MM.1S (cell line): ENCODE results near the gene TFAP2D.

Experiments used
- DNase-seq: peaks from one replicate; pipeline ENCODE4 v3.0.0-alpha.2; 2015
- H2AFZ ChIP-seq: fragments of 300-600 bp; sonication (generic); 2 replicates; pipeline ENCODE4 v1.6.0; 2016; ENCODE audit warnings: antibody characterized with exemption, low read length
- H3F3A ChIP-seq: fragments of 300-600 bp; sonication (generic); 2 replicates; pipeline ENCODE4 v1.6.1; 2016; ENCODE audit warnings: mild to moderate bottlenecking, antibody characterized with exemption, low read length, moderate library complexity, mixed read lengths; ENCODE audit not compliant: insufficient read depth
- H3K27ac ChIP-seq: fragments of 300-600 bp; sonication (generic); 2 replicates; pipeline ENCODE4 v1.5.1; 2016; ENCODE audit warnings: mild to moderate bottlenecking, low read length
- H3K27me3 ChIP-seq: fragments of 300-600 bp; sonication (generic); replicated peaks from 2 replicates; pipeline ENCODE4 v1.6.0; 2016; ENCODE audit warnings: low read length; ENCODE audit not compliant: insufficient read depth
- H3K36me3 ChIP-seq: fragments of 300-600 bp; sonication (generic); replicated peaks from 2 replicates; pipeline ENCODE4 v1.6.1; 2016; ENCODE audit warnings: mild to moderate bottlenecking, low read length, mixed read lengths; ENCODE audit not compliant: insufficient read depth
- H3K4me1 ChIP-seq: fragments of 300-600 bp; sonication (generic); 2 replicates; pipeline ENCODE4 v1.6.1; 2016; ENCODE audit warnings: low read length, mixed read lengths
- H3K4me2 ChIP-seq: fragments of 300-600 bp; sonication (generic); 2 replicates; pipeline ENCODE4 v1.6.0; 2016; ENCODE audit warnings: low read depth, low read length
- H3K4me3 ChIP-seq: fragments of 300-600 bp; sonication (generic); 2 replicates; pipeline ENCODE4 v1.5.1; 2016; ENCODE audit warnings: low read length, mixed read lengths
- H3K79me2 ChIP-seq: fragments of 300-600 bp; sonication (generic); 2 replicates; pipeline ENCODE4 v1.6.1; 2016; ENCODE audit warnings: mixed run types, low read length, mixed read lengths
- H3K9ac ChIP-seq: fragments of 300-600 bp; sonication (generic); 2 replicates; pipeline ENCODE4 v1.6.1; 2016; ENCODE audit warnings: low read length, mixed read lengths
- H3K9me2 ChIP-seq: fragments of 300-600 bp; sonication (generic); replicated peaks from 2 replicates; pipeline ENCODE4 v1.6.1; 2016; ENCODE audit warnings: mild to moderate bottlenecking, low read length, mixed read lengths; ENCODE audit not compliant: insufficient read depth
- H3K9me3 ChIP-seq: fragments of 300-600 bp; sonication (generic); replicated peaks from 2 replicates; pipeline ENCODE4 v1.6.1; 2016; ENCODE audit warnings: mild to moderate bottlenecking, low read length, mixed read lengths; ENCODE audit not compliant: insufficient read depth
- H4K20me1 ChIP-seq: fragments of 300-600 bp; sonication (generic); 2 replicates; pipeline ENCODE4 v1.6.1; 2016; ENCODE audit warnings: mild to moderate bottlenecking, low read length, moderate library complexity, mixed read lengths; ENCODE audit not compliant: insufficient read depth
- EZH2 ChIP-seq: fragments of 300-600 bp; sonication (generic); optimal IDR thresholded peaks from 2 replicates; pipeline ENCODE3; 2017; ENCODE audit warnings: low read depth, mild to moderate bottlenecking, antibody characterized with exemption, low read length, mixed read lengths
- EZH2phosphoT487 ChIP-seq: fragments of 300-600 bp; sonication (generic); IDR thresholded peaks from 2 replicates; pipeline ENCODE4 v1.6.1; 2018; ENCODE audit warnings: antibody characterized with exemption, low read length
- TF ChIP-seq, protein P1 (sequence below): fragments of 300-600 bp; sonication (generic); IDR thresholded peaks from 2 replicates; pipeline ENCODE4 v1.5.1; 2016; ENCODE audit warnings: antibody characterized with exemption, low read length, mixed read lengths

The TFAP2D gene

DNA sequence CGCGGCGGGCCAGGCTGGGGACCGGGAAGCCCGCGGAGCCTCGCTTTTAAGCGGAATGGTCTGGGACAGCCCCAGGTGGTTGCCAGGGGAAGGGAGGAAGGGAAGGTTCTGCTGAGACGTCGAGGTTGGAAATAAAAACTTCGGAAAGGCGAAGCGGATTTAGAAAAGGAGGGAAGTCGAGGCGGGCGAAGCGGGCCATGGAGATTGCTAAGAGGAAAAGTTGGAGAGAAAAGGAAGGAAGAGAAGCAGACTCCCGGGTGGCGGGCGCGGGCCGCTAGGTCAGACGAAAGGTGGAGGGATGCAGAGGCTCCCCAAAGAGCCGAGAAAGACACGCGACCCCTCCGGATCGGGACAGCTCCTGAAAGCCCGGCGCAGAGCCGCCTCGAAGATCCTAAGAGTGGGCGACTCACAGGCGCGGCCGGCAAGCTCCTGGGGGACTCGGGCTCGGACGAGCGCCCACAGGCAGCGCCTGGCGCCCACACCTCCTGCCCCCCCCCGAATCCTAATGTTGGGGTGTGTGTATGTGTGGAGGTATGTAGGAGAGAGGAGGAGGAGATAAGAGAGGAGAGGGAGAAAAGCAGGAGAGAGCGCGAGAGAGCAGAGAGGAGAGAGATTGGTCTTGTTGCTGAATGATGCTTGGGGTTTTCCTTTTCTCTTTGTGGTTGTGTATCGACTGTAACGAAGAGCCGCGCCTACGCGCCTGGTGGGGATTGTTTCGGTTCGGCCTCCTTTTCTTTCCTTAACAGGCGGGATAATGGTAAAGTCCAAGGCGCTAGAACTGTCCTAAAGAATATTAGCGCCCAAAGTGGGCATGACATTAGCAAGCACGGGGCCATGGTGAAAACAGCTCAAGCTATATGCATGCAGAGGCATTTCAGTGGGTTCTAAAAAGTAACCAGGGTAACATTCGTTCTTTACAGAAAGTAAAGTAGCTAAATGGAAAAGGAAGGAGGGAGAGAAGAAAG, 106.9 kb downstream of the TFAP2D start:
- H3K36me3 ChIP-seq, result no peaks in the 10 kb centered on the region
- H3K4me3 ChIP-seq, result no peak overlapping the region
- peaks cover 5% of the 10 kb centered on the region; the same call in 1 of the 2 replicates for H3K27me3 ChIP-seq
- H2AFZ ChIP-seq, result no peak overlapping the region
- no peaks in the 10 kb centered on the region for H3K4me1 ChIP-seq
- no peak overlapping the region for H3K9ac ChIP-seq
- no peak for DNase-seq
- H3K9me2 ChIP-seq, result no peaks in the 10 kb centered on the region
- no peak overlapping the region for H3K4me2 ChIP-seq
- no peaks in the 10 kb centered on the region for H3K79me2 ChIP-seq
- H3K9me3 ChIP-seq, result no peaks in the 10 kb centered on the region
- no peaks in the 10 kb centered on the region for H4K20me1 ChIP-seq
- no peak overlapping the region for H3K27ac ChIP-seq
- H3F3A ChIP-seq, result no peaks in the 10 kb centered on the region; the same call in 1 of the 2 replicates
- TF ChIP-seq EZH2phosphoT487 (no peak), EZH2 (no peak)
- TF ChIP-seq, protein P1, sequence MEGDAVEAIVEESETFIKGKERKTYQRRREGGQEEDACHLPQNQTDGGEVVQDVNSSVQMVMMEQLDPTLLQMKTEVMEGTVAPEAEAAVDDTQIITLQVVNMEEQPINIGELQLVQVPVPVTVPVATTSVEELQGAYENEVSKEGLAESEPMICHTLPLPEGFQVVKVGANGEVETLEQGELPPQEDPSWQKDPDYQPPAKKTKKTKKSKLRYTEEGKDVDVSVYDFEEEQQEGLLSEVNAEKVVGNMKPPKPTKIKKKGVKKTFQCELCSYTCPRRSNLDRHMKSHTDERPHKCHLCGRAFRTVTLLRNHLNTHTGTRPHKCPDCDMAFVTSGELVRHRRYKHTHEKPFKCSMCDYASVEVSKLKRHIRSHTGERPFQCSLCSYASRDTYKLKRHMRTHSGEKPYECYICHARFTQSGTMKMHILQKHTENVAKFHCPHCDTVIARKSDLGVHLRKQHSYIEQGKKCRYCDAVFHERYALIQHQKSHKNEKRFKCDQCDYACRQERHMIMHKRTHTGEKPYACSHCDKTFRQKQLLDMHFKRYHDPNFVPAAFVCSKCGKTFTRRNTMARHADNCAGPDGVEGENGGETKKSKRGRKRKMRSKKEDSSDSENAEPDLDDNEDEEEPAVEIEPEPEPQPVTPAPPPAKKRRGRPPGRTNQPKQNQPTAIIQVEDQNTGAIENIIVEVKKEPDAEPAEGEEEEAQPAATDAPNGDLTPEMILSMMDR, result no peak

DNA sequence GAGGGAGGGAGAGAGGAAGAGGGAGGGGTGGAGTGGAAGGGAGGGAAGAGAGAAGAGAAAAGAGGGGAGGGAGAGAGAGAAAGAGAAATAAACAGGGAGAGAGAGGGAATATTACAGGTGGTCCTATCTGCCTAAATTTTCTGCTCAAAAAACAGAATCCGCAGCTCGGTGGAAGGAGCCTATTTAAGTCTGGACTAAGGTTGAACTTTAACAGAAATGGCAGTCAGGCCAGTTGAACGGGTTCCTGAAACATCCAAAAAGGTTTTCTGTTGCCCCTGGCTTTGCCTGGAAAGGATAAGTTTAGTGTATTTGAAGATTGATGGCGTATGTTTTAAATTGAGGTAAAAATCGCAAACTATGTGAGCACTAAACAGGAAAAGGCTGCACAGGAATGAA, 107.5 kb downstream of the TFAP2D start:
- Histone ChIP-seq H4K20me1 (no peaks in the 10 kb centered on the region), H3K4me2 (no peak overlapping the region), H3K27me3 (peaks cover 5% of the 10 kb centered on the region; the same call in 1 of the 2 replicates), H3K9ac (no peak overlapping the region), H3K4me1 (no peaks in the 10 kb centered on the region), H3K4me3 (no peak overlapping the region), H3K27ac (no peak overlapping the region), H3K9me2 (no peaks in the 10 kb centered on the region), H3K36me3 (no peaks in the 10 kb centered on the region), H3F3A (no peaks in the 10 kb centered on the region), H3K79me2 (no peaks in the 10 kb centered on the region), H2AFZ (no peak overlapping the region), H3K9me3 (no peaks in the 10 kb centered on the region)
- DNase-seq, result no peak
- no peak for TF ChIP-seq EZH2phosphoT487
- TF ChIP-seq EZH2, result no peak
- TF ChIP-seq, protein P1, result no peak

DNA sequence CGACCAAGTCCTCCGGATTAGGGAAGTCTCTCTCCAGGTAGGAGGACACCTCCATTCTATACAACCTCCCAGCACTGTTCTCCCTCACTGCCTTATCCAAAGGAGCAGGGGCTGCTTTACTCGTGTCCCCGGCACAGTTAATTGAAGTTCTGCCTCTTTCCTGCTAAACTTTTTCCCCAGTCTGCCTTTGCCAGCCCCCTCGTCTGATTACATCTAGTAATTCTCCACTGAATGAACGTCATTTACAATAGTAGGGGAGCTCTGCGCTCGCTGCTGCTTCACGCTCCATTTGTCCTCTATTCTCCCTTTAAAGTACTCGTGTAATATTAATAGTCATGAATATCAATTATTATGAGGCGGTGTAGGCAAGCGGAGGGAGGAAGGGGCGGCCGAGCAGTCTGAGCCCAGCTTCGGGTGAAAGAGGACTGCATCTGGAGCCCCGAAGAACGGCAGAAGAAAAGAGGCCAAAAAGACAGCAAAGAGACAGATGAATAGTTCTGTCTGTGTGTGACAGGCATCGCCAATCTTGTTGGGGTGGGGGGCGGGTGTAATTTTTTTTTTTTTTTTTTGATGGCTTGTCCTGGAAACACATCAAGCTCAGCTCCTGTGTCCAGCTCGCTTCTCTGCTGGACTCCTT, 108.2 kb downstream of the TFAP2D start:
- Histone ChIP-seq H3K9me2 (no peaks in the 10 kb centered on the region), H2AFZ (no peak overlapping the region), H3K4me3 (no peak overlapping the region), H3K9ac (no peak overlapping the region), H4K20me1 (no peaks in the 10 kb centered on the region), H3K36me3 (no peaks in the 10 kb centered on the region), H3F3A (no peaks in the 10 kb centered on the region), H3K27ac (no peak overlapping the region), H3K27me3 (peaks cover 5% of the 10 kb centered on the region; the same call in 1 of the 2 replicates), H3K4me1 (no peaks in the 10 kb centered on the region), H3K79me2 (no peaks in the 10 kb centered on the region), H3K9me3 (no peaks in the 10 kb centered on the region), H3K4me2 (no peak overlapping the region)
- TF ChIP-seq, protein P1, result no peak
- no peak for DNase-seq
